RWPE1 (cell line): ENCODE results near the gene GSPT2.

Source experiments
- CTCF ChIA-PET: fragments of 350-600 bp; sonication (Branson Sonifier 250); formaldehyde crosslinking; extraction: SDS; loops from one replicate; lab custom pipeline; 2021; lab: Yijun Ruan, JAX
- POLR2A ChIA-PET: fragments of 400-600 bp; formaldehyde crosslinking; extraction: SDS; loops from one replicate; lab custom pipeline; 2020; ENCODE audit warnings: antibody characterized with exemption; ENCODE audit not compliant: low non-redundant PET; lab: Yijun Ruan, JAX
- DNase-seq: peaks from one replicate; pipeline ENCODE4 v3.0.0; 2012; ENCODE audit warnings: low spot score
- H3K27ac ChIP-seq: fragments of 450-650 bp; 2 replicates; pipeline ENCODE4 v1.5.1; 2017
- TF ChIP-seq, protein P1 (sequence below): fragments of 450-650 bp; conservative IDR thresholded peaks from 2 replicates; pipeline ENCODE4 v1.5.1; 2017; ENCODE audit warnings: low read depth, mild to moderate bottlenecking

Gene GSPT2

DNA sequence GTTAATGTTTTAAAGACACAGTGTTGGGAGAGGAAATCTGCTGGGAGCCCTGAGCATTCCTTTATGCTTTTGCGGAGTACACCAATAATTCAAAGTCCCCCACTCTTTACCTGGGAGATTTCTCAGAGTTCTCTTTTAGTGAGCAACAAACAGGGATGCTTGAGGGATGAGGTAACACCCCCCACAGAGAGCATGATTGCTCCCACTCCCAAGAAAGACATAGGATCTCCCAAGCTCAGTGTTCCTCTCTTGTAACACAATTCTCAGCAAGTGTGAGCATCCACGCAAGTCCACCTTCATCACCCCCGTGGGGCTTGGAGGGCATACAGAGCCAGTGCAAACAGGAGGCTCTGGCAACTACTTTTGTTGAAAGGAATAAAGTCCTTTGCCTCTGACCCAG, 36.1 kb downstream of the GSPT2 start:
- no peak for DNase-seq
- H3K27ac ChIP-seq: no peak overlapping the region
- ChIA-PET POLR2A (no interaction called here), CTCF (no interaction called here)
- TF ChIP-seq, protein P1, sequence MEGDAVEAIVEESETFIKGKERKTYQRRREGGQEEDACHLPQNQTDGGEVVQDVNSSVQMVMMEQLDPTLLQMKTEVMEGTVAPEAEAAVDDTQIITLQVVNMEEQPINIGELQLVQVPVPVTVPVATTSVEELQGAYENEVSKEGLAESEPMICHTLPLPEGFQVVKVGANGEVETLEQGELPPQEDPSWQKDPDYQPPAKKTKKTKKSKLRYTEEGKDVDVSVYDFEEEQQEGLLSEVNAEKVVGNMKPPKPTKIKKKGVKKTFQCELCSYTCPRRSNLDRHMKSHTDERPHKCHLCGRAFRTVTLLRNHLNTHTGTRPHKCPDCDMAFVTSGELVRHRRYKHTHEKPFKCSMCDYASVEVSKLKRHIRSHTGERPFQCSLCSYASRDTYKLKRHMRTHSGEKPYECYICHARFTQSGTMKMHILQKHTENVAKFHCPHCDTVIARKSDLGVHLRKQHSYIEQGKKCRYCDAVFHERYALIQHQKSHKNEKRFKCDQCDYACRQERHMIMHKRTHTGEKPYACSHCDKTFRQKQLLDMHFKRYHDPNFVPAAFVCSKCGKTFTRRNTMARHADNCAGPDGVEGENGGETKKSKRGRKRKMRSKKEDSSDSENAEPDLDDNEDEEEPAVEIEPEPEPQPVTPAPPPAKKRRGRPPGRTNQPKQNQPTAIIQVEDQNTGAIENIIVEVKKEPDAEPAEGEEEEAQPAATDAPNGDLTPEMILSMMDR: no peak

DNA sequence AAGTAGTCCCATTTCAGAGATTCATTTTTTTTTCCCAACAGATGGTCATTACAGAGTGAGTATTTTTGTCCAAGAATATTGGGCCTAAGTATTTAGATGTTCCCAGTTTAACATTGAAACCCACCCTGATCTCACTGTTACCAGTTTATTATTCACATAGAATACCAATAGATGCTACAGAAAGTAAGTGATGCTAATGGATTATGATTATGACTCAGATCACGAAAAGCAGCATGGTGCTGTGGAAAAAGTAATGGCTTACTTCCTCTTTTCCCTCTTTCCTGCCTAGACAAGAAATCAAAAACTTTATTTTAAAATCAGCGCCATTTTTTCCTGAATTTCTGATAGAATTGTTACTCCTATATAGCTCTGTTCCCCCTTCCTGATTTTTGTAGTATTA, 51.9 kb downstream of the GSPT2 start:
- POLR2A ChIA-PET: no interaction called here
- DNase-seq: no peak
- TF ChIP-seq, protein P1: no peak
- CTCF ChIA-PET: no interaction called here
- no peak overlapping the region for H3K27ac ChIP-seq
